Activated B cell treated with CpG ODN at 0.5 μM for 24 hours (primary cell): Measurements from ENCODE around the gene ZNF492. TPM values are rescaled to one million over a fixed set of nuclear protein-coding genes. Genes with fewer than 3 reads are reported as not detected.
A peak's percentile ranks its signal among the peaks of the same experiment; 100 is the strongest.
"Not testable (repeated sequence)": the region's sequence is repeated elsewhere in the genome, so short reads cannot be mapped to it uniquely, and the experiment has no call there.

Source experiments
- ATAC-seq: fragments of 200-7000 bp; cut with Tn5 transposase; one replicate; pipeline ENCODE4 v1.10.0; 2021; ENCODE audit warnings: low read depth, mild to moderate bottlenecking, moderate library complexity
- CTCF ChIA-PET: fragments of 350-600 bp; sonication (Branson Sonifier 250); formaldehyde crosslinking; loops from one replicate; lab custom pipeline; 2021; ENCODE audit warnings: antibody characterized with exemption; lab: Charles Lee
- POLR2A ChIA-PET: fragments of 350-600 bp; sonication (Branson Sonifier 250); formaldehyde crosslinking; loops from one replicate; lab custom pipeline; 2021; ENCODE audit warnings: antibody characterized with exemption; lab: Charles Lee
- DNase-seq: peaks from one replicate; pipeline ENCODE4 v3.0.0; 2022
- H3K27ac Mint-ChIP-seq: one replicate; pipeline ENCODE4 v1.8.0; 2020; ENCODE audit warnings: mixed read lengths
- H3K27me3 Mint-ChIP-seq: one replicate; pipeline ENCODE4 v1.8.0; 2021; ENCODE audit warnings: mixed read lengths
- H3K36me3 Mint-ChIP-seq: one replicate; pipeline ENCODE4 v1.8.0; 2021; ENCODE audit warnings: low read depth, mixed read lengths
- H3K4me1 Mint-ChIP-seq: one replicate; pipeline ENCODE4 v1.8.0; 2021; ENCODE audit warnings: mixed read lengths
- H3K4me3 Mint-ChIP-seq: one replicate; pipeline ENCODE4 v1.8.0; 2020; ENCODE audit warnings: mild to moderate bottlenecking, mixed read lengths
- H3K9me3 Mint-ChIP-seq: one replicate; pipeline ENCODE4 v1.8.0; 2020; ENCODE audit warnings: mixed read lengths
- CTCF ChIP-seq: fragments of 200-600 bp; IDR thresholded peaks from one replicate; pipeline ENCODE4 v1.8.0; 2022; ENCODE audit warnings: antibody characterized with exemption, mild to moderate bottlenecking
- intact Hi-C: fragments of 100-400 bp; cut with micrococcal nuclease; formaldehyde crosslinking; loops from one replicate; pipeline ENCODE4 v1.15.1; 2024
- total RNA-seq: library from RNA; stranded (reverse); gene quantifications from 2 replicates; pipeline ENCODE4 v1.2.3, GENCODE V29; 2022

The ZNF492 gene
- total RNA-seq, 1 donor from 2014 or later: 1.2 TPM

GRCh38 chr19:22634450-22634827 is 315 bp downstream of the ZNF492 start:
- H3K4me1 Mint-ChIP-seq: peaks cover 9% of the 10 kb centered on the region
- H3K4me3 Mint-ChIP-seq: peak overlapping the region; percentile 93
- no peaks in the 10 kb centered on the region for H3K9me3 Mint-ChIP-seq
- ATAC-seq (peak; percentile 12), DNase-seq (no peak)
- CTCF ChIA-PET: no interaction called here
- intact Hi-C loops: loop anchor here (2.0 to 10.0 kb wide), 3 partner anchors 760 to 1124 kb away; partner anchors contain the start of genes ZNF675, ZNF681 and ZNF91
- peak overlapping the region; percentile 70 for H3K27ac Mint-ChIP-seq
- peaks cover 4% of the 10 kb centered on the region for H3K36me3 Mint-ChIP-seq
- POLR2A ChIA-PET: interaction anchor here (0.6 to 1.2 kb wide), 4 partner anchors 482 to 1128 kb away, joined by 3 to 6 read pairs (median 4); partner anchors contain the start of genes ZNF730 and ZNF91
- no peak for TF ChIP-seq CTCF
- no peaks in the 10 kb centered on the region for H3K27me3 Mint-ChIP-seq

- DNase-seq, H3K27me3 Mint-ChIP-seq, intact Hi-C loops, CTCF ChIA-PET, H3K4me1 Mint-ChIP-seq, POLR2A ChIA-PET, H3K27ac Mint-ChIP-seq, ATAC-seq, H3K4me3 Mint-ChIP-seq, H3K36me3 Mint-ChIP-seq: not testable (repeated sequence)
- H3K9me3 Mint-ChIP-seq: peaks cover 19% of the 10 kb centered on the region
Measured at GRCh38 chr19:22685493-22685892, 51.4 kb downstream of the ZNF492 start.

- POLR2A ChIA-PET, H3K4me1 Mint-ChIP-seq, H3K4me3 Mint-ChIP-seq, intact Hi-C loops, ATAC-seq, DNase-seq, CTCF ChIA-PET, H3K27ac Mint-ChIP-seq, H3K27me3 Mint-ChIP-seq, H3K9me3 Mint-ChIP-seq, H3K36me3 Mint-ChIP-seq: not testable (repeated sequence)
Measured at GRCh38 chr19:22702661-22703060, 68.5 kb downstream of the ZNF492 start.

- H3K27me3 Mint-ChIP-seq, H3K4me1 Mint-ChIP-seq, DNase-seq, intact Hi-C loops, H3K27ac Mint-ChIP-seq, ATAC-seq, CTCF ChIA-PET, H3K4me3 Mint-ChIP-seq, H3K36me3 Mint-ChIP-seq, H3K9me3 Mint-ChIP-seq, POLR2A ChIA-PET: not testable (repeated sequence)
Measured at GRCh38 chr19:22703096-22703495, 69.0 kb downstream of the ZNF492 start.

GRCh38 chr19:22708983-22709382 is 74.9 kb downstream of the ZNF492 start:
- no peak for TF ChIP-seq CTCF
- DNase-seq: no peak
- ChIA-PET POLR2A (no interaction called here), CTCF (no interaction called here)
- no peak overlapping the region for H3K27ac Mint-ChIP-seq
- no peaks in the 10 kb centered on the region for H3K27me3 Mint-ChIP-seq
- H3K36me3 Mint-ChIP-seq: no peaks in the 10 kb centered on the region
- no peak for ATAC-seq
- intact Hi-C loops: no loop called here
- no peak overlapping the region for H3K4me3 Mint-ChIP-seq
- peaks cover 8% of the 10 kb centered on the region for H3K9me3 Mint-ChIP-seq
- no peaks in the 10 kb centered on the region for H3K4me1 Mint-ChIP-seq

Other genes starting within 250 kb of the ZNF492 start
- not detected in 2 replicates for gene ZNF98, start 212.0 kb upstream of the ZNF492 start, total RNA-seq
- gene ZNF99, start 149.8 kb downstream of the ZNF492 start, total RNA-seq: 0.07 and 0.10 TPM in 2 replicates
- not detected in 2 replicates for gene ZNF723, start 198.0 kb downstream of the ZNF492 start, total RNA-seq